Measurements from ENCODE around the gene OR10AD1.

- TF ChIP-seq CTCF (conservative IDR thresholded peaks at IDR 0.05 in 1 of 2, IDR thresholded peaks at IDR 0.05 in 1 of 2; ENCODE audit: low read depth in 1 of 2, low read length in 2 of 2), result no peak
- TF ChIP-seq EZH2 (IDR thresholded peaks at IDR 0.05; ENCODE audit: low read length, missing control alignments), result no peak
These were observed 326 bp downstream of the OR10AD1 start for GRCh38 chr12:48202766-48203165.

Data from fibroblast of lung (primary cell).